ENCODE measurements around the gene MAGEB5. TPM values are rescaled to one million over a fixed set of nuclear protein-coding genes. Genes with fewer than 3 reads are reported as not detected.
"Not testable (repeated sequence)": the region's sequence is repeated elsewhere in the genome, so short reads cannot be mapped to it uniquely, and the experiment has no call there.

The MAGEB5 gene, protein sequence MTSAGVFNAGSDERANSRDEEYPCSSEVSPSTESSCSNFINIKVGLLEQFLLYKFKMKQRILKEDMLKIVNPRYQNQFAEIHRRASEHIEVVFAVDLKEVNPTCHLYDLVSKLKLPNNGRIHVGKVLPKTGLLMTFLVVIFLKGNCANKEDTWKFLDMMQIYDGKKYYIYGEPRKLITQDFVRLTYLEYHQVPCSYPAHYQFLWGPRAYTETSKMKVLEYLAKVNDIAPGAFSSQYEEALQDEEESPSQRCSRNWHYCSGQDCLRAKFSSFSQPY
- total RNA-seq: not detected
- not detected for polyA plus RNA-seq
- long read RNA-seq, donor 1: 0 reads
- long read RNA-seq, donor 2: 0 reads
- long read RNA-seq, donor 3: 0 reads
- long read RNA-seq, donor 4: 0 reads
- long read RNA-seq, donor 5: 0 reads
- long read RNA-seq, donor 6: 0 reads
- long read RNA-seq, donor 7: 0 reads
- long read RNA-seq, donor 8: 0 reads
- long read RNA-seq, donor 9: 0 reads
- long read RNA-seq, donor 10: 0 reads

- H3K4me3 ChIP-seq (ENCODE audit: low read length in 2 of 2): no peak within 1 kb of the TSS
- no peak within 1 kb of the TSS for H3K27ac ChIP-seq (ENCODE audit: low read depth in 1 of 2, low read length in 1 of 2)
- no peaks in the 10 kb centered on the region for H3K27me3 ChIP-seq (ENCODE audit: control insufficient read depth in 2 of 2, insufficient read depth in 1 of 2, low read length in 1 of 2)
- DNase-seq (ENCODE audit: low read depth in 6 of 9, low spot score in 9 of 9): no peak
- no peaks in the 10 kb centered on the region for H3K36me3 ChIP-seq (ENCODE audit: control insufficient read depth in 2 of 2, insufficient read depth in 2 of 2, low read length in 1 of 2)
- 85% methylated on average over 5 of the region's 5 CpGs for WGBS
- no peaks in the 10 kb centered on the region for H3K4me1 ChIP-seq (ENCODE audit: control insufficient read depth in 2 of 2, insufficient read depth in 2 of 2, low read length in 2 of 2)
- H3K9me3 ChIP-seq (ENCODE audit: control insufficient read depth in 2 of 2, insufficient read depth in 1 of 2, low read length in 1 of 2): no peaks in the 10 kb centered on the region
These were observed at the start of gene MAGEB5 for GRCh38 chrX:26215869-26216268. MAGEB5 (plus strand) TSS chrX:26216169; CDS start chrX:26217302, 1,133 bp downstream.

DNA sequence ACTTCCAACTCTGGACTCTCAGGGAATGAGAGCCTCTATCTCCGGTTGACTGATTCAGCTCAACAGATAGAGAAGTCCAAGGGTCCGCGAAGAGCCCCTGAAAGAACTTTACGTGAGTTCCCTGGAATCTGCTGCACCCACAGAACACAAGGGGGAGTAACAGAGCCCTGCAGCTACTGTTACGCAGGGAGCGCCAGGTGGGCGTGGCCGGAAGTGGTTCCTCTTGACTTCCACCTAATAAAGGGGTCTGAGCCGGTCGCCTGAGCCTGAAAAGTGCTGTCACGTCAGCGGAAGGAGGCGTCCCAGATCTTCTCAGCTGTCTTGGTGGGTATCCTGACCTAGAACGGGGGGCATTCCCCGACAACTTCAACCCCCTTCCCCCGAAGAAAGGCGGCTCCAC is 23.8 kb upstream of the MAGEB5 start, which contains the start of gene MAGEB6:
Gene MAGEB6 (plus strand): TSS at position 237 of the 400 bp plus-strand sequence. CDS start 1,407 bp downstream, outside the sequence.
- DNase-seq (ENCODE audit: low read depth in 6 of 9, low spot score in 9 of 9): no peak
- Histone ChIP-seq H3K27me3 (ENCODE audit: control insufficient read depth in 2 of 2, insufficient read depth in 1 of 2, low read length in 1 of 2) (no peaks in the 10 kb centered on the region), H3K36me3 (ENCODE audit: control insufficient read depth in 2 of 2, insufficient read depth in 2 of 2, low read length in 1 of 2) (no peaks in the 10 kb centered on the region), H3K27ac (ENCODE audit: low read depth in 1 of 2, low read length in 1 of 2) (no peak within 1 kb of the TSS), H3K4me1 (ENCODE audit: control insufficient read depth in 2 of 2, insufficient read depth in 2 of 2, low read length in 2 of 2) (no peaks in the 10 kb centered on the region), H3K9me3 (ENCODE audit: control insufficient read depth in 2 of 2, insufficient read depth in 1 of 2, low read length in 1 of 2) (peaks cover 0 to 13% of the 10 kb centered on the region in 2 donors), H3K4me3 (ENCODE audit: low read length in 2 of 2) (no peak within 1 kb of the TSS)
- 90% methylated on average over 17 of the region's 17 CpGs for WGBS

DNA sequence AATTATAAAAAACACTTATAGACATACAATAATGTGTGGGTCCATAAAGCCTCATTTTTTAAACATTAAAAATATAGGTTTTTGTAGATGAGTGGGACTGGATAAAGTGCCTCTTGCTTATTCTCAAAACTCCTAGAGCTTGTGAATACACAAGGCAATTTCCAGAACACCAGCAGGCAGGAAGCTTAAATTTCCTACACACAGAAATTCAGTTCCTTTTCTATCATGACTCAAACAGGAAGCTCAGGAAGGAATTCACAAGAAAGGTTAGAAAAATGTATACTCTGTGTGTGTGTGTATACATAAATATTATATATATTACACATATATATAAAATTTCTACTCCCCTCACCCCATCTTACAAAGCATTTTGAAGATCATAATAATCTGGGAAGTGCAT is 12.4 kb upstream of the MAGEB5 start:
- Histone ChIP-seq H3K27ac (ENCODE audit: low read depth in 1 of 2, low read length in 1 of 2) (no peak overlapping the region), H3K36me3 (ENCODE audit: control insufficient read depth in 2 of 2, insufficient read depth in 2 of 2, low read length in 1 of 2) (no peaks in the 10 kb centered on the region), H3K4me3 (ENCODE audit: low read length in 2 of 2) (no peak overlapping the region), H3K27me3 (ENCODE audit: control insufficient read depth in 2 of 2, insufficient read depth in 1 of 2, low read length in 1 of 2) (no peaks in the 10 kb centered on the region), H3K4me1 (ENCODE audit: control insufficient read depth in 2 of 2, insufficient read depth in 2 of 2, low read length in 2 of 2) (no peaks in the 10 kb centered on the region), H3K9me3 (ENCODE audit: control insufficient read depth in 2 of 2, insufficient read depth in 1 of 2, low read length in 1 of 2) (peaks cover 0 to 5% of the 10 kb centered on the region in 2 donors)
- no peak for DNase-seq (ENCODE audit: low read depth in 6 of 9, low spot score in 9 of 9)

DNA sequence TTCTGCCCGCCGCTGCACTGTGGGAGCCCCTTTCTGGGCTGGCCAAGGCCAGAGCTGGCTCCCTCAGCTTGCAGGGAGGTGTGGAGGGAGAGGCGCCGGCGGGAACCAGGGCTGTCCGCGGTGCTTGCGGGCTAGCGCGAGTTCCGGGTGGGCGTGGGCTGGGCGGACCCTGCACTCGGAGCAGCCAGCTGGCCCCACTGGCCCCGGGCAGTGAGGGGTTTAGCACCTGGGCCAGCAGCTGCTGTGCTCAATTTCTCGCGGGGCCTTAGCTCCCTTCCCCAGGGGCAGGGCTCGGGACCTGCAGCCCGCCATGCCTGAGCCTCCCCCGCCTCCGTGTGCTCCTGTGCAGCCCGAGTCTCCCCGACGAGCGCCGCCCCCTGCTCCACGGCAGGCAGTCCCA is 11.3 kb upstream of the MAGEB5 start:
- not testable (repeated sequence) for H3K36me3 ChIP-seq (ENCODE audit: control insufficient read depth in 2 of 2, insufficient read depth in 2 of 2, low read length in 1 of 2); H3K4me1 ChIP-seq (ENCODE audit: control insufficient read depth in 2 of 2, insufficient read depth in 2 of 2, low read length in 2 of 2); DNase-seq (ENCODE audit: low read depth in 6 of 9, low spot score in 9 of 9); H3K27me3 ChIP-seq (ENCODE audit: control insufficient read depth in 2 of 2, insufficient read depth in 1 of 2, low read length in 1 of 2); H3K27ac ChIP-seq (ENCODE audit: low read depth in 1 of 2, low read length in 1 of 2); H3K4me3 ChIP-seq (ENCODE audit: low read length in 2 of 2); H3K9me3 ChIP-seq (ENCODE audit: control insufficient read depth in 2 of 2, insufficient read depth in 1 of 2, low read length in 1 of 2)
- WGBS: 97% methylated on average over 27 of the region's 27 CpGs

DNA sequence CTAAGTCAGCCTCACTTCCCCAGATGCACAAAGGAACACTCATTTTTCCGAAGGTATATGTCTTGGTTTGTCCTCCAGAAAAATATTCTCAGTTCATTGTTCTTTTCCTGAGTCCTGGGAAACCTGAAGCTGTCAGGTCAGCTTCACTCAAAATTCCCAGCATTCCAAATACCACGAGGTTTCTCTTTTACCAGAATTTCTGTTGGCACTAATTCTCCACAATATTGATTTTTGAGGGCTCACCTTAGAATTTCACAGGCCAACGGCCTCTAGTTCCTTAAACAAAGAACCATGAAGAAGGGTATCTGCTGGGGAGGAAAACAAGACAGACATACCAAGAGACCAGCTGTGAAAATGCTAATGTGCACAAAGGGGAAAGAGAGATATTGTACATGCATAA is 8.0 kb upstream of the MAGEB5 start:
- Histone ChIP-seq H3K36me3 (ENCODE audit: control insufficient read depth in 2 of 2, insufficient read depth in 2 of 2, low read length in 1 of 2) (no peaks in the 10 kb centered on the region), H3K27me3 (ENCODE audit: control insufficient read depth in 2 of 2, insufficient read depth in 1 of 2, low read length in 1 of 2) (no peaks in the 10 kb centered on the region), H3K27ac (ENCODE audit: low read depth in 1 of 2, low read length in 1 of 2) (no peak overlapping the region), H3K9me3 (ENCODE audit: control insufficient read depth in 2 of 2, insufficient read depth in 1 of 2, low read length in 1 of 2) (no peaks in the 10 kb centered on the region), H3K4me1 (ENCODE audit: control insufficient read depth in 2 of 2, insufficient read depth in 2 of 2, low read length in 2 of 2) (no peaks in the 10 kb centered on the region), H3K4me3 (ENCODE audit: low read length in 2 of 2) (no peak overlapping the region)
- DNase-seq (ENCODE audit: low read depth in 6 of 9, low spot score in 9 of 9): no peak
- 81% methylated on average over 3 of the region's 3 CpGs for WGBS

GRCh38 chrX:26219351-26219750 is 3.4 kb downstream of the MAGEB5 start:
- H3K4me3 ChIP-seq (ENCODE audit: low read length in 2 of 2): no peak overlapping the region
- no peaks in the 10 kb centered on the region for H3K36me3 ChIP-seq (ENCODE audit: control insufficient read depth in 2 of 2, insufficient read depth in 2 of 2, low read length in 1 of 2)
- no peak for DNase-seq (ENCODE audit: low read depth in 6 of 9, low spot score in 9 of 9)
- H3K27ac ChIP-seq (ENCODE audit: low read depth in 1 of 2, low read length in 1 of 2): no peak overlapping the region
- no peaks in the 10 kb centered on the region for H3K4me1 ChIP-seq (ENCODE audit: control insufficient read depth in 2 of 2, insufficient read depth in 2 of 2, low read length in 2 of 2)
- H3K9me3 ChIP-seq (ENCODE audit: control insufficient read depth in 2 of 2, insufficient read depth in 1 of 2, low read length in 1 of 2): no peaks in the 10 kb centered on the region
- H3K27me3 ChIP-seq (ENCODE audit: control insufficient read depth in 2 of 2, insufficient read depth in 1 of 2, low read length in 1 of 2): no peaks in the 10 kb centered on the region
- WGBS: 90% methylated on average over 7 of the region's 7 CpGs

- H3K4me3 ChIP-seq (ENCODE audit: low read length in 2 of 2): no peak overlapping the region
- DNase-seq (ENCODE audit: low read depth in 6 of 9, low spot score in 9 of 9): no peak
- H3K27ac ChIP-seq (ENCODE audit: low read depth in 1 of 2, low read length in 1 of 2): no peak overlapping the region
- WGBS: 79% methylated on average over 1 of the region's 1 CpG
- H3K36me3 ChIP-seq (ENCODE audit: control insufficient read depth in 2 of 2, insufficient read depth in 2 of 2, low read length in 1 of 2): no peaks in the 10 kb centered on the region
- H3K9me3 ChIP-seq (ENCODE audit: control insufficient read depth in 2 of 2, insufficient read depth in 1 of 2, low read length in 1 of 2): peaks cover 0 to 13% of the 10 kb centered on the region in 2 donors
- no peaks in the 10 kb centered on the region for H3K27me3 ChIP-seq (ENCODE audit: control insufficient read depth in 2 of 2, insufficient read depth in 1 of 2, low read length in 1 of 2)
- H3K4me1 ChIP-seq (ENCODE audit: control insufficient read depth in 2 of 2, insufficient read depth in 2 of 2, low read length in 2 of 2): no peaks in the 10 kb centered on the region
These were observed 18.2 kb downstream of the MAGEB5 start for GRCh38 chrX:26234177-26234576.

- no peaks in the 10 kb centered on the region for H3K27me3 ChIP-seq (ENCODE audit: control insufficient read depth in 2 of 2, insufficient read depth in 1 of 2, low read length in 1 of 2)
- DNase-seq (ENCODE audit: low read depth in 6 of 9, low spot score in 9 of 9): no peak
- WGBS: 85% methylated on average over 3 of the region's 3 CpGs
These were observed 37.6 kb downstream of the MAGEB5 start for GRCh38 chrX:26253526-26253925.

GRCh38 chrX:26254436-26254835 is 38.5 kb downstream of the MAGEB5 start:
- no peaks in the 10 kb centered on the region for H3K36me3 ChIP-seq (ENCODE audit: control insufficient read depth in 2 of 2, insufficient read depth in 2 of 2, low read length in 1 of 2)
- no peak overlapping the region for H3K27ac ChIP-seq (ENCODE audit: low read depth in 1 of 2, low read length in 1 of 2)
- DNase-seq (ENCODE audit: low read depth in 6 of 9, low spot score in 9 of 9): no peak
- no peaks in the 10 kb centered on the region for H3K4me1 ChIP-seq (ENCODE audit: control insufficient read depth in 2 of 2, insufficient read depth in 2 of 2, low read length in 2 of 2)
- no peaks in the 10 kb centered on the region for H3K27me3 ChIP-seq (ENCODE audit: control insufficient read depth in 2 of 2, insufficient read depth in 1 of 2, low read length in 1 of 2)
- H3K9me3 ChIP-seq (ENCODE audit: control insufficient read depth in 2 of 2, insufficient read depth in 1 of 2, low read length in 1 of 2): peaks cover 0 to 3% of the 10 kb centered on the region in 2 donors
- 92% methylated on average over 9 of the region's 9 CpGs for WGBS
- H3K4me3 ChIP-seq (ENCODE audit: low read length in 2 of 2): no peak overlapping the region

More at GRCh38 chrX:26253526-26253925, 37.6 kb downstream of the MAGEB5 start:
- Histone ChIP-seq H3K4me1 (ENCODE audit: control insufficient read depth in 2 of 2, insufficient read depth in 2 of 2, low read length in 2 of 2) (no peaks in the 10 kb centered on the region), H3K36me3 (ENCODE audit: control insufficient read depth in 2 of 2, insufficient read depth in 2 of 2, low read length in 1 of 2) (no peaks in the 10 kb centered on the region), H3K9me3 (ENCODE audit: control insufficient read depth in 2 of 2, insufficient read depth in 1 of 2, low read length in 1 of 2) (peaks cover 0 to 3% of the 10 kb centered on the region in 2 donors), H3K4me3 (ENCODE audit: low read length in 2 of 2) (no peak overlapping the region), H3K27ac (ENCODE audit: low read depth in 1 of 2, low read length in 1 of 2) (no peak overlapping the region)

Data from thymus (tissue), 14 donors.